GM23338 (cell line): ENCODE measurements around the gene ANOS1. TPM values are rescaled to one million over a fixed set of nuclear protein-coding genes. Genes with fewer than 3 reads are reported as not detected.

Experiments used
- ATAC-seq: fragments of 200-7000 bp; cut with Tn5 transposase; 3 replicates; pipeline ENCODE4 v1.9.1; 2020
- DNase-seq: peaks from one replicate; pipeline ENCODE4 v3.0.0-alpha.2; 2015; ENCODE audit warnings: low spot score
- H2AFZ ChIP-seq: fragments of 200-600 bp; sonication (generic); 2 replicates; pipeline ENCODE4 v1.8.0; 2016; ENCODE audit warnings: antibody characterized with exemption, mild to moderate bottlenecking, moderate library complexity
- H3F3A ChIP-seq: fragments of 200-600 bp; sonication (generic); replicated peaks from 2 replicates; pipeline ENCODE4 v1.8.0; 2017; ENCODE audit warnings: antibody characterized with exemption, mixed run types, low read depth
- H3K27ac ChIP-seq: fragments of 200-600 bp; sonication (generic); 2 replicates; pipeline ENCODE4 v1.6.1; 2016; ENCODE audit warnings: low read depth
- H3K27me3 ChIP-seq: fragments of 200-600 bp; sonication (generic); 2 replicates; pipeline ENCODE4 v1.8.0; 2016; ENCODE audit warnings: mild to moderate bottlenecking, mixed run types, moderate library complexity; ENCODE audit not compliant: insufficient read depth
- H3K36me3 ChIP-seq: fragments of 200-600 bp; sonication (generic); 2 replicates; pipeline ENCODE4 v1.8.0; 2016; ENCODE audit warnings: mild to moderate bottlenecking; ENCODE audit not compliant: insufficient read depth
- H3K4me1 ChIP-seq: fragments of 200-600 bp; sonication (generic); 2 replicates; pipeline ENCODE4 v1.8.0; 2016; ENCODE audit warnings: mild to moderate bottlenecking, moderate library complexity; ENCODE audit not compliant: insufficient read depth
- H3K4me2 ChIP-seq: fragments of 200-600 bp; sonication (generic); 2 replicates; pipeline ENCODE4 v1.7.1; 2017; ENCODE audit warnings: mixed run types
- H3K4me3 ChIP-seq: fragments of 200-600 bp; sonication (generic); 2 replicates; pipeline ENCODE4 v1.6.1; 2016; ENCODE audit warnings: mixed run types
- H3K79me2 ChIP-seq: fragments of 200-600 bp; sonication (generic); replicated peaks from 2 replicates; pipeline ENCODE4 v1.8.0; 2017; ENCODE audit warnings: mild to moderate bottlenecking; ENCODE audit not compliant: insufficient read depth
- H3K9me2 ChIP-seq: fragments of 200-600 bp; sonication (generic); 2 replicates; pipeline ENCODE4 v1.8.0; 2017; ENCODE audit not compliant: insufficient read depth
- H4K20me1 ChIP-seq: fragments of 200-600 bp; sonication (generic); replicated peaks from 2 replicates; pipeline ENCODE4 v1.8.0; 2017; ENCODE audit warnings: mild to moderate bottlenecking; ENCODE audit not compliant: insufficient read depth
- H3K27ac Mint-ChIP-seq: 2 replicates; pipeline ENCODE4 v1.8.0; 2020; ENCODE audit warnings: inconsistent platforms, mild to moderate bottlenecking, moderate library complexity, mixed read lengths
- H3K27me3 Mint-ChIP-seq: 3 replicates; pipeline ENCODE4 v1.8.0; 2022; ENCODE audit warnings: low read depth, mild to moderate bottlenecking, moderate library complexity, mixed read lengths, inconsistent platforms; ENCODE audit not compliant: insufficient read depth, poor library complexity
- H3K36me3 Mint-ChIP-seq: 3 replicates; pipeline ENCODE4 v1.8.0; 2021; ENCODE audit warnings: low read depth, mild to moderate bottlenecking, inconsistent platforms, moderate library complexity, mixed read lengths
- H3K4me1 Mint-ChIP-seq: 3 replicates; pipeline ENCODE4 v1.8.0; 2020; ENCODE audit warnings: mild to moderate bottlenecking, inconsistent platforms, mixed read lengths
- H3K4me3 Mint-ChIP-seq: 3 replicates; pipeline ENCODE4 v1.8.0; 2021; ENCODE audit warnings: moderate library complexity, mild to moderate bottlenecking, inconsistent platforms, mixed read lengths
- H3K9me3 Mint-ChIP-seq: 3 replicates; pipeline ENCODE4 v1.8.0; 2020; ENCODE audit warnings: moderate library complexity, mild to moderate bottlenecking, inconsistent platforms, mixed read lengths
- CREB1 ChIP-seq: fragments of 250-450 bp; sonication (Bioruptor Pico); IDR thresholded peaks from 2 replicates; pipeline ENCODE4 v1.5.0; 2020; ENCODE audit warnings: low read depth, mild to moderate bottlenecking, moderate library complexity
- CTCF ChIP-seq, 2 experiments: fragments of 200-600 bp in 1 of 2; sonication (generic) in 1 of 2; conservative IDR thresholded peaks; 2 replicates each; pipeline versions ENCODE4 v1.5.1 to v1.6.1; 2016 to 2017; ENCODE audit warnings: antibody characterized with exemption in 2 of 2, low read depth in 2 of 2, mild to moderate bottlenecking in 2 of 2, moderate library complexity in 1 of 2
- EZH2phosphoT487 ChIP-seq: fragments of 200-600 bp; sonication (generic); IDR thresholded peaks from one replicate; pipeline ENCODE4 v1.8.1; 2018; ENCODE audit warnings: antibody characterized with exemption; ENCODE audit not compliant: unreplicated experiment
- JUNB ChIP-seq: IDR thresholded peaks from one replicate; pipeline ENCODE4 v1.6.1; 2016; ENCODE audit warnings: antibody characterized with exemption; ENCODE audit not compliant: unreplicated experiment
- REST ChIP-seq: IDR thresholded peaks from one replicate; pipeline ENCODE4 v1.6.1; 2018; ENCODE audit warnings: antibody characterized with exemption; ENCODE audit not compliant: unreplicated experiment
- ZNF114 ChIP-seq: fragments of 250-450 bp; sonication (Bioruptor Pico); IDR thresholded peaks from 2 replicates; pipeline ENCODE4 v1.5.0; 2020; ENCODE audit warnings: mild to moderate bottlenecking, moderate library complexity
- ZNF462 ChIP-seq: fragments of 250-450 bp; sonication (Bioruptor Pico); IDR thresholded peaks from 2 replicates; pipeline ENCODE4 v1.5.0; 2020; ENCODE audit warnings: mild to moderate bottlenecking, moderate library complexity
- polyA plus RNA-seq: library from polyadenylated mRNA; unstranded; fragments of >200 nt; fragmentation: Nextera tagmentation; extraction: Ambion mirVana; gene quantifications from 2 replicates; pipeline ENCODE4 v1.2.1, GENCODE V29; 2016
- total RNA-seq: library from RNA; depleted of rRNA; stranded (reverse); fragments of >200 nt; shearing (Covaris generic); gene quantifications from 2 replicates; pipeline ENCODE4 v1.2.3, GENCODE V29; 2014

ANOS1 gene
- total and polyA plus RNA-seq, 2 experiments from 2014 or later, result 21.8 to 68.5 TPM

GRCh38 chrX:8741981-8742380, 10.0 kb upstream of the ANOS1 start (continued):
- TF ChIP-seq REST, result no peak
- TF ChIP-seq JUNB, result no peak
- TF ChIP-seq ZNF114, result no peak
- TF ChIP-seq EZH2phosphoT487, result no peak
- no peak for TF ChIP-seq CREB1 (CRISPR knock-in tag)

GRCh38 chrX:8738588-8739189, 6.8 kb upstream of the ANOS1 start:
- Histone ChIP-seq H3K27ac (no peak overlapping the region), H3K79me2 (no peaks in the 10 kb centered on the region), H3K9me2 (no peaks in the 10 kb centered on the region), H3K36me3 (no peaks in the 10 kb centered on the region), H2AFZ (no peak overlapping the region), H4K20me1 (no peaks in the 10 kb centered on the region), H3K4me3 (no peak overlapping the region), H3F3A (no peaks in the 10 kb centered on the region), H3K27me3 (no peaks in the 10 kb centered on the region), H3K4me2 (no peak overlapping the region), H3K4me1 (no peaks in the 10 kb centered on the region)
- Mint-ChIP-seq H3K4me1 (peaks cover 16% of the 10 kb centered on the region; the same call in 2 of the 3 replicates), H3K27ac (no peak overlapping the region), H3K4me3 (no peak overlapping the region), H3K36me3 (no peaks in the 10 kb centered on the region), H3K27me3 (peaks cover 3% of the 10 kb centered on the region), H3K9me3 (no peaks in the 10 kb centered on the region)
- DNase-seq, result peak; percentile 72
- no peak for TF ChIP-seq ZNF462 (CRISPR knock-in tag)
- TF ChIP-seq CTCF (conservative IDR thresholded peaks at IDR 0.05; ENCODE audit: low read depth in 2 of 2), result peak; percentile 67 to 72
- peak; percentile 47; the same call in 2 of the 3 replicates for ATAC-seq
